Cardiac muscle cell (in vitro differentiated cells and primary cell): Measurements from ENCODE around the gene DOCK4. TPM values are rescaled to one million over a fixed set of nuclear protein-coding genes. Genes with fewer than 3 reads are reported as not detected.

Source experiments
- DNase-seq, 2 donors: peaks; one replicate each; pipeline versions ENCODE4 v3.0.0 to v3.0.0-alpha.2; 2010 to 2017; ENCODE audit warnings: low read depth in 1 of 2, low spot score in 1 of 2
- H3K27ac ChIP-seq: fragments of 200-600 bp; sonication (generic); 2 replicates; pipeline ENCODE4 v1.5.1; 2016
- H3K27me3 ChIP-seq: fragments of 200-600 bp; sonication (generic); 2 replicates; pipeline ENCODE4 v1.6.0; 2016; ENCODE audit warnings: control low read depth
- H3K36me3 ChIP-seq: fragments of 200-600 bp; sonication (generic); 2 replicates; pipeline ENCODE4 v1.5.1; 2016; ENCODE audit warnings: control low read depth
- H3K4me1 ChIP-seq: fragments of 200-600 bp; sonication (generic); 2 replicates; pipeline ENCODE4 v1.8.1; 2017; ENCODE audit warnings: low read depth, mild to moderate bottlenecking, mixed run types
- H3K4me3 ChIP-seq: fragments of 200-600 bp; sonication (generic); 2 replicates; pipeline ENCODE4 v1.5.1; 2016; ENCODE audit warnings: mild to moderate bottlenecking
- H3K9me3 ChIP-seq: fragments of 200-600 bp; sonication (generic); 2 replicates; pipeline ENCODE4 v1.5.1; 2017; ENCODE audit warnings: low read depth, mild to moderate bottlenecking, control low read depth
- polyA plus RNA-seq: library from polyadenylated mRNA; unstranded; fragments of >200 nt; fragmentation: Nextera tagmentation; extraction: Ambion mirVana; gene quantifications from 2 replicates; pipeline ENCODE4 v1.2.1, GENCODE V29; 2016
- total RNA-seq: library from RNA; depleted of rRNA; stranded (reverse); fragments of >200 nt; gene quantifications from 2 replicates; pipeline ENCODE4 v1.2.3, GENCODE V29; 2016
- TF ChIP-seq, protein P1 (sequence below): IDR thresholded peaks from 2 replicates; pipeline ENCODE4 v1.5.1; 2012; ENCODE audit warnings: low read depth, mild to moderate bottlenecking, low read length

The DOCK4 gene
- total and polyA plus RNA-seq, 2 experiments from 2014 or later: 5.3 to 11.4 TPM

DNA sequence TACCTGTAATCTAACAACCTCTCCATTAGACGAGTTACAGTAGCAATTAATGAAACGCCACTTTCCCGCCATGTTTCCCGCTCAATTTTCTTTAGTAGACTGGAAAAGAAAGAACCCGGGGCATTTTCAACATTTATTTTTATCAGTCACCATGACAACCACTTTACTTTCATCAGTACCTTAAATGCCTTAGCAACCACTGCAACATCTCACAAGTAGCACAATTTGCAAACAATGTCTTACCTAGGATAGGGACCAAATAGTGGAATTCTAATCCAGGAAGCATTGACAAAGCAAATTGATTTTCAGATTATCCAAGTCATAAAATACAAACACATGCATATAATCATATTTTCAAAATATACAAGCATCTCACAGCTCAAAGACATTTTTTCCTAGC lies 422.3 kb downstream of the DOCK4 start:
- H3K9me3 ChIP-seq: no peaks in the 10 kb centered on the region
- H3K4me3 ChIP-seq: no peak overlapping the region
- no peak for DNase-seq
- H3K27me3 ChIP-seq: peaks cover 18% of the 10 kb centered on the region
- peaks cover 10% of the 10 kb centered on the region for H3K4me1 ChIP-seq
- no peak overlapping the region for H3K27ac ChIP-seq
- TF ChIP-seq, protein P1, sequence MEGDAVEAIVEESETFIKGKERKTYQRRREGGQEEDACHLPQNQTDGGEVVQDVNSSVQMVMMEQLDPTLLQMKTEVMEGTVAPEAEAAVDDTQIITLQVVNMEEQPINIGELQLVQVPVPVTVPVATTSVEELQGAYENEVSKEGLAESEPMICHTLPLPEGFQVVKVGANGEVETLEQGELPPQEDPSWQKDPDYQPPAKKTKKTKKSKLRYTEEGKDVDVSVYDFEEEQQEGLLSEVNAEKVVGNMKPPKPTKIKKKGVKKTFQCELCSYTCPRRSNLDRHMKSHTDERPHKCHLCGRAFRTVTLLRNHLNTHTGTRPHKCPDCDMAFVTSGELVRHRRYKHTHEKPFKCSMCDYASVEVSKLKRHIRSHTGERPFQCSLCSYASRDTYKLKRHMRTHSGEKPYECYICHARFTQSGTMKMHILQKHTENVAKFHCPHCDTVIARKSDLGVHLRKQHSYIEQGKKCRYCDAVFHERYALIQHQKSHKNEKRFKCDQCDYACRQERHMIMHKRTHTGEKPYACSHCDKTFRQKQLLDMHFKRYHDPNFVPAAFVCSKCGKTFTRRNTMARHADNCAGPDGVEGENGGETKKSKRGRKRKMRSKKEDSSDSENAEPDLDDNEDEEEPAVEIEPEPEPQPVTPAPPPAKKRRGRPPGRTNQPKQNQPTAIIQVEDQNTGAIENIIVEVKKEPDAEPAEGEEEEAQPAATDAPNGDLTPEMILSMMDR: no peak
- H3K36me3 ChIP-seq: no peaks in the 10 kb centered on the region

DNA sequence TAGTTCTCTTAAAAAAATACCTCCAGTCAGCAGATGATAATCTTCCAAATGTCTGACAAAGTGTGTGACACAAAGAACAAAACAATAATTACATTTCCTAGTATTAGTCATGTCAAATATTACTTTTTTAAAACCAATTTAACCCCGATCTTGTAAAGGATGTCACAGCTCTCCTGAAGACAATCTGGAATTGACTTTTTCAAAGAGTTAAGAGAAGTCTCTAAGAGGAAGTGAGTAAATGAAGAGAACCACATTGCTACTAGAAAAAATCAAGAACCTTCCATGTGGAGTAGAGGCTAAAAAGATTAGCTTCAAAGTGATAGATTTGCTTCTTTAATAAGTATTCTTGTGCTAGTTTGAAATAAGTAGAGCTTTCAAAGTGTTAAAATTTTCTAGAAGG lies 425.7 kb downstream of the DOCK4 start:
- H3K4me3 ChIP-seq: no peak overlapping the region
- DNase-seq: no peak
- H3K4me1 ChIP-seq: no peaks in the 10 kb centered on the region
- TF ChIP-seq, protein P1: no peak
- peaks cover 11% of the 10 kb centered on the region for H3K27me3 ChIP-seq
- no peaks in the 10 kb centered on the region for H3K9me3 ChIP-seq
- no peak overlapping the region for H3K27ac ChIP-seq
- H3K36me3 ChIP-seq: no peaks in the 10 kb centered on the region

DNA sequence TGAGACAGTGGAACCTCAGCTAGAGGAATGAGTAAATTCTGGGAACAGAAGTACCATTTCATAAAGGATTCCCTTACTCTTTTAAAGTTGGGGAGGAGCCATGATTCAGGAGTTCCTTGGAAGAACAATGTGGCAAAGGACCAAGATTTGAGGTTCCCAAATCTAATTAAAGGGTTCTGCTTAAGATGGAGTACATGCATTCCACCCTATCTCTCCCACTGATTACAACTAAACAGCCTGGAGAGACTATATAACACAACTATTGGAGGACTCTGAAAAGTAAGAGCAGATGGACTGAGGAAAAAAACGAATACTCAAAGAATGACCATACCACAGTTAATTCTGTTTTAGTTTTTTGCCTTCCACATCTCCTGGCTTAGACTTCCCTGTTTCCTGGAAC lies 431.0 kb downstream of the DOCK4 start:
- Histone ChIP-seq H3K27ac (no peak overlapping the region), H3K9me3 (no peaks in the 10 kb centered on the region), H3K27me3 (no peaks in the 10 kb centered on the region), H3K4me3 (no peak overlapping the region), H3K36me3 (no peaks in the 10 kb centered on the region), H3K4me1 (no peaks in the 10 kb centered on the region)
- TF ChIP-seq, protein P1: no peak
- no peak for DNase-seq

DNA sequence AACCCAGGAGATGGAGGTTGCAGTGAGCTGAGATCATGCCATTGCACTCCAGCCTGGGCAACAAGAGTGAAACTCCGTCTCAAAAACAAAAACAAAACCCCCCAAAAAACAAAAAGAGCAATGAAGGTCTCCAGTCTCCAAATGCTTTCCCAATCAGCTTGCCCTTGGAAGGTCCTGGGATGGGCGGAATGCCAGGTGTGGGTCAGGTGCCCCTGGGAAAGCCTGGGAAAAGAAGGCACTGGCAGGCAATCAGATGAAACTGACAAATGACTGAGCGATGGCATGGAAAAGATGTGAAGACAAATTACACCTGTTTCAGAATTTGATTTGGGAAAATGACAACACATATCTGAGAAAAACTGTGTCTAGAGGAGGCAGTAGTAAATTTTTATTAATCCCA lies 433.5 kb downstream of the DOCK4 start:
- TF ChIP-seq, protein P1: no peak
- H3K9me3 ChIP-seq: no peaks in the 10 kb centered on the region
- no peaks in the 10 kb centered on the region for H3K4me1 ChIP-seq
- H3K36me3 ChIP-seq: no peaks in the 10 kb centered on the region
- no peak overlapping the region for H3K27ac ChIP-seq
- DNase-seq: no peak
- H3K27me3 ChIP-seq: no peaks in the 10 kb centered on the region
- H3K4me3 ChIP-seq: no peak overlapping the region

DNA sequence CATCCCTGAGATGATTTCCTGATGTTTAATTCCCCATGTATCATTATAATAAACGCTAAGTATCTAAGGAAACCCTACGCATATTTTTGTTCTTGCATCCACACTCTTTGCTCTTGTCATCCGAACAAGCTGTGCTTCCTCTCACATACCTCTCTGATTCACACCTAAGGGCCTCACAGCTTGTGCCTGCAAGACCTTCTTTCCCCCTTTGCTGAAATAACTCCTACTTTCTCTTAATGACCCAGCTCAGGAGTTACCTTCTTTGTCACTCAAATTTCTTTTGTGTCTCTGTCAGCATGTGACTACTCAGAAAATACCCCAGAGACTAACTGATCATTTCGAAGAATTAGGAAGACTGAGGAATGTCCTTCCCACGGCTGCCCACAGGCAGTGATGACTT lies 434.6 kb downstream of the DOCK4 start:
- Histone ChIP-seq H3K4me1 (no peaks in the 10 kb centered on the region), H3K27me3 (no peaks in the 10 kb centered on the region), H3K36me3 (no peaks in the 10 kb centered on the region), H3K27ac (no peak overlapping the region), H3K4me3 (no peak overlapping the region), H3K9me3 (no peaks in the 10 kb centered on the region)
- TF ChIP-seq, protein P1: no peak
- DNase-seq: no peak

DNA sequence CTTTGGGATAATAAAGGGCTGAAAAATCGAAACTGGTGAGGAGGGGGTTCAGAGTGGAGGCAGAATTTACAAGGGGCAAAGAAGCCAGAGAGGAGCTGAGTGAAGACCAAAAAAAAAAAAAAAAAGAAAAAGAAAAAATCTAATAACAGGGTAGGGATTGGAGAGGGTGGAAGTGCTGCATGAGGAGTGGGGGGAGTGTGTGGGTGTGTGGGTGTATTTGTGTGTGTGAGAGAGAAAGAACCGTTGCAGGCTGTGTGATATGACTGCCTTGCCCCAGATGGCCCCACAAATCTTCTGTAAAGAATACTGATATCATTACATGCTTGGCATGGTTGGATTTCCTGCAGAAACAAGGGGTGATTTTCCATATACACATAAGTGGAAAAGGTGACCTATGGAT lies 436.1 kb downstream of the DOCK4 start:
- no peaks in the 10 kb centered on the region for H3K27me3 ChIP-seq
- TF ChIP-seq, protein P1: no peak

More for the DNA sequence above, 436.1 kb downstream of the DOCK4 start:
- no peaks in the 10 kb centered on the region for H3K4me1 ChIP-seq
- no peak overlapping the region for H3K27ac ChIP-seq
- no peak for DNase-seq
- no peaks in the 10 kb centered on the region for H3K36me3 ChIP-seq
- H3K4me3 ChIP-seq: no peak overlapping the region
- no peaks in the 10 kb centered on the region for H3K9me3 ChIP-seq
